NCI-H2171 treated with DMSO at 0.1 percent for 48 hours (cell line): ENCODE results near the gene ZNF496.
A peak's percentile ranks its signal among the peaks of the same experiment; 100 is the strongest.

Source experiments
- DNase-seq: peaks from one replicate; lab custom pipeline; 2025; lab: John Stamatoyannopoulos, UW

The ZNF496 gene

GRCh38 chr1:247328311-247328710 lies 3.4 kb downstream of the ZNF496 start:
- no peak for DNase-seq

GRCh38 chr1:247326411-247327130 lies 5.1 kb downstream of the ZNF496 start:
- no peak for DNase-seq

GRCh38 chr1:247324923-247325322 lies 6.7 kb downstream of the ZNF496 start:
- DNase-seq, result no peak

- no peak for DNase-seq
These were observed 7.4 kb downstream of the ZNF496 start for GRCh38 chr1:247324204-247324787.

GRCh38 chr1:247322849-247323586 lies 8.6 kb downstream of the ZNF496 start:
- no peak for DNase-seq

- DNase-seq, result no peak
These were observed 9.2 kb downstream of the ZNF496 start for GRCh38 chr1:247322442-247322841.

- peak; percentile 26 for DNase-seq
These were observed 14.0 kb downstream of the ZNF496 start for GRCh38 chr1:247317702-247318101.

GRCh38 chr1:247316590-247317197 lies 15.0 kb downstream of the ZNF496 start:
- peak; percentile 67 for DNase-seq

- no peak for DNase-seq
These were observed 27.6 kb downstream of the ZNF496 start for GRCh38 chr1:247304031-247304430.

GRCh38 chr1:247303216-247303615 lies 28.5 kb downstream of the ZNF496 start:
- no peak for DNase-seq

GRCh38 chr1:247301176-247301540 lies 30.5 kb downstream of the ZNF496 start:
- DNase-seq, result no peak

- no peak for DNase-seq
These were observed 31.0 kb downstream of the ZNF496 start for GRCh38 chr1:247300491-247301175.

GRCh38 chr1:247299723-247300381 lies 31.8 kb downstream of the ZNF496 start:
- DNase-seq, result no peak

GRCh38 chr1:247298701-247299100 lies 33.0 kb downstream of the ZNF496 start:
- peak; percentile 6 for DNase-seq

- no peak for DNase-seq
These were observed 33.6 kb downstream of the ZNF496 start for GRCh38 chr1:247298124-247298481.

GRCh38 chr1:247297263-247298123 lies 34.2 kb downstream of the ZNF496 start:
- no peak for DNase-seq

GRCh38 chr1:247296599-247297180 lies 35.0 kb downstream of the ZNF496 start:
- no peak for DNase-seq

GRCh38 chr1:247295746-247296145 lies 35.9 kb downstream of the ZNF496 start:
- no peak for DNase-seq

GRCh38 chr1:247295274-247295684 lies 36.4 kb downstream of the ZNF496 start:
- no peak for DNase-seq

GRCh38 chr1:247294282-247294681 lies 37.4 kb downstream of the ZNF496 start:
- no peak for DNase-seq
